GM18868 (cell line): Measurements from ENCODE around the gene SH2D4B.

Experiments used
- ATAC-seq: cut with Tn5 transposase; IDR thresholded peaks from one replicate; pipeline ENCODE4 v1.9.1; 2021; ENCODE audit warnings: mild to moderate bottlenecking, moderate library complexity; ENCODE audit not compliant: unreplicated experiment

The SH2D4B gene

GRCh38 chr10:80585812-80586211 is 48.1 kb downstream of the SH2D4B start:
- ATAC-seq: no peak

GRCh38 chr10:80588546-80588945 is 50.8 kb downstream of the SH2D4B start:
- no peak for ATAC-seq

- peak; percentile 96 for ATAC-seq
These were observed 52.1 kb downstream of the SH2D4B start for GRCh38 chr10:80589726-80590373.

- no peak for ATAC-seq
These were observed 53.0 kb downstream of the SH2D4B start for GRCh38 chr10:80590585-80591125.

- peak; percentile 23 for ATAC-seq
These were observed 58.9 kb downstream of the SH2D4B start for GRCh38 chr10:80596391-80597257.

GRCh38 chr10:80598084-80598798 is 60.5 kb downstream of the SH2D4B start:
- peak; percentile 68 for ATAC-seq

GRCh38 chr10:80598951-80599350 is 61.2 kb downstream of the SH2D4B start:
- ATAC-seq: no peak

GRCh38 chr10:80599424-80599847 is 61.7 kb downstream of the SH2D4B start:
- ATAC-seq: peak; percentile 69

- ATAC-seq: no peak
These were observed 62.6 kb downstream of the SH2D4B start for GRCh38 chr10:80600256-80600655.

- ATAC-seq: no peak
These were observed 65.2 kb downstream of the SH2D4B start for GRCh38 chr10:80602881-80603280.

- ATAC-seq: no peak
These were observed 65.8 kb downstream of the SH2D4B start for GRCh38 chr10:80603516-80603915.

- ATAC-seq: no peak
These were observed 71.0 kb downstream of the SH2D4B start for GRCh38 chr10:80608706-80609105.

- no peak for ATAC-seq
These were observed 71.6 kb downstream of the SH2D4B start for GRCh38 chr10:80609331-80609730.

GRCh38 chr10:80611481-80612185 is 73.9 kb downstream of the SH2D4B start:
- no peak for ATAC-seq

GRCh38 chr10:80612261-80612660 is 74.6 kb downstream of the SH2D4B start:
- ATAC-seq: no peak

- no peak for ATAC-seq
These were observed 75.9 kb downstream of the SH2D4B start for GRCh38 chr10:80613466-80614170.

- no peak for ATAC-seq
These were observed 77.1 kb downstream of the SH2D4B start for GRCh38 chr10:80614576-80615416.

GRCh38 chr10:80617807-80618206 is 80.1 kb downstream of the SH2D4B start:
- no peak for ATAC-seq

GRCh38 chr10:80619036-80619435 is 81.3 kb downstream of the SH2D4B start:
- ATAC-seq: no peak
